Measurements from ENCODE around the gene CDC34. TPM values are rescaled to one million over a fixed set of nuclear protein-coding genes. Genes with fewer than 3 reads are reported as not detected.
A peak's percentile ranks its signal among the peaks of the same experiment; 100 is the strongest.

CDC34 gene
- total RNA-seq, 1 experiment from 2014 or later, result 80.5 TPM

- POLR2A ChIA-PET, result no interaction called here
- in situ Hi-C loops (cut with HindIII; ENCODE audit: low pct_unique_long_range_greater_than_20kb, low sequenced_read_pairs), result no loop called here
These were observed 5.4 kb downstream of the CDC34 start for GRCh38 chr19:536881-537404.

GRCh38 chr19:538641-539428, 7.3 kb downstream of the CDC34 start:
- CTCF ChIA-PET, result no interaction called here
- Histone ChIP-seq H3K4me1 (ENCODE audit: control insufficient read depth, insufficient read depth, low read length) (peaks cover 8% of the 10 kb centered on the region), H3K36me3 (ENCODE audit: control insufficient read depth, insufficient read depth, low read length) (no peaks in the 10 kb centered on the region), H3K27me3 (ENCODE audit: control insufficient read depth, insufficient read depth, low read length) (no peaks in the 10 kb centered on the region), H3K4me3 (ENCODE audit: low read depth in 2 of 2, low read length in 2 of 2) (no peak overlapping the region), H3K9me3 (ENCODE audit: control insufficient read depth, insufficient read depth, low read depth, low read length) (no peaks in the 10 kb centered on the region), H3K27ac (ENCODE audit: low read length) (no peak overlapping the region)
- DNase-seq (ENCODE audit: low read depth, low spot score), result no peak
- BruUV-seq (replicated peaks), result TSS peak; percentile 65
- in situ Hi-C loops (cut with HindIII; ENCODE audit: low pct_unique_long_range_greater_than_20kb, low sequenced_read_pairs), result no loop called here
- POLR2A ChIA-PET, result no interaction called here
- intact Hi-C loops (cut with micrococcal nuclease; ENCODE audit: unreplicated experiment), result no loop called here
- ATAC-seq, result no peak
- TF ChIP-seq SIN3A (IDR thresholded peaks at IDR 0.05; ENCODE audit: borderline replicate concordance, insufficient read depth, low read depth, low read length) (no peak), REST (IDR thresholded peaks at IDR 0.05; ENCODE audit: insufficient read depth in 1 of 2, low read depth in 2 of 2, low read length in 1 of 2) (no peak), POLR2AphosphoS5 (IDR thresholded peaks at IDR 0.05; ENCODE audit: low read depth, low read length) (no peak), TCF7L2 (IDR thresholded peaks at IDR 0.05; ENCODE audit: low read depth, low read length) (no peak), CTCF (IDR thresholded peaks at IDR 0.05) (no peak)

More at GRCh38 chr19:536881-537404, 5.4 kb downstream of the CDC34 start:
- intact Hi-C loops (cut with micrococcal nuclease; ENCODE audit: unreplicated experiment), result no loop called here
- H3K4me3 ChIP-seq (ENCODE audit: low read depth in 2 of 2, low read length in 2 of 2), result no peak overlapping the region
- CTCF ChIA-PET, result no interaction called here
- BruUV-seq (replicated peaks), result no TSS peak
- H3K36me3 ChIP-seq (ENCODE audit: control insufficient read depth, insufficient read depth, low read length), result peaks cover 3% of the 10 kb centered on the region; the same call in 1 of the 2 replicates
- TF ChIP-seq REST (IDR thresholded peaks at IDR 0.05; ENCODE audit: insufficient read depth in 1 of 2, low read depth in 2 of 2, low read length in 1 of 2) (no peak), TCF7L2 (IDR thresholded peaks at IDR 0.05; ENCODE audit: low read depth, low read length) (no peak), SIN3A (IDR thresholded peaks at IDR 0.05; ENCODE audit: borderline replicate concordance, insufficient read depth, low read depth, low read length) (no peak), POLR2AphosphoS5 (IDR thresholded peaks at IDR 0.05; ENCODE audit: low read depth, low read length) (no peak)
- H3K9me3 ChIP-seq (ENCODE audit: control insufficient read depth, insufficient read depth, low read depth, low read length), result no peaks in the 10 kb centered on the region
- no peaks in the 10 kb centered on the region for H3K27me3 ChIP-seq (ENCODE audit: control insufficient read depth, insufficient read depth, low read length)
- H3K4me1 ChIP-seq (ENCODE audit: control insufficient read depth, insufficient read depth, low read length), result peaks cover 13% of the 10 kb centered on the region
- DNase-seq (ENCODE audit: low read depth, low spot score) (no peak), ATAC-seq (no peak)
- no peak overlapping the region for H3K27ac ChIP-seq (ENCODE audit: low read length)
